Peyer's patch (tissue), 4 donors: Measurements from ENCODE around the gene HOXD11.

ENCODE experiments used
- POLR2A ChIP-seq, 2 donors: fragments of 450-650 bp; IDR thresholded peaks; one replicate each; pipeline ENCODE4 v1.5.1; 2017; ENCODE audit warnings: antibody characterized with exemption in 2 of 2, mild to moderate bottlenecking in 2 of 2, moderate library complexity in 2 of 2
- TF ChIP-seq, protein P1 (sequence below), 6 experiments: fragments of 450-650 bp in 4 of 6; fragments of 200-600 bp in 2 of 6; sonication (generic) in 1 of 6; IDR thresholded peaks; one replicate each; pipeline ENCODE4 v1.5.1; 2017 to 2019; ENCODE audit warnings: antibody characterized with exemption in 6 of 6, mild to moderate bottlenecking in 3 of 6, moderate library complexity in 1 of 6

DNA sequence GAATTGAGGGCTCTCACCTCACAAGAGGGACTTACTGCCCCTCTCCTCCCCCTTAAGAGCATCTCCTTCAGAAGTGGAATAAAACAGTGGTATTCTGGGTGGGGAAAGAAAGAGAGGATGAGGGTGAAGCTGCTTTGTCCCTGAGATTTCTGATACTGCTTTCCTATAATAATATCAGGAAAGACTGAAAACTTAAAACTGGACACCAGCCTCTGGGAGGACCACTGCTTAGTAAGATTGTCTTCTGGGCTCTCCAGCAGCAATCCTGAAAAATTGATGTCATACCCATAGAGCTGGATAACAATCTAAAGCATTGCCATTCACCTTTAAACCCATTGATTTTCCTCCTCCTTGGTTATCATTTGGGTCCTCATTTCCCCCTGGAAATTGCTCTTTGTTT lies 39.6 kb downstream of the HOXD11 start:
- TF ChIP-seq, protein P1, sequence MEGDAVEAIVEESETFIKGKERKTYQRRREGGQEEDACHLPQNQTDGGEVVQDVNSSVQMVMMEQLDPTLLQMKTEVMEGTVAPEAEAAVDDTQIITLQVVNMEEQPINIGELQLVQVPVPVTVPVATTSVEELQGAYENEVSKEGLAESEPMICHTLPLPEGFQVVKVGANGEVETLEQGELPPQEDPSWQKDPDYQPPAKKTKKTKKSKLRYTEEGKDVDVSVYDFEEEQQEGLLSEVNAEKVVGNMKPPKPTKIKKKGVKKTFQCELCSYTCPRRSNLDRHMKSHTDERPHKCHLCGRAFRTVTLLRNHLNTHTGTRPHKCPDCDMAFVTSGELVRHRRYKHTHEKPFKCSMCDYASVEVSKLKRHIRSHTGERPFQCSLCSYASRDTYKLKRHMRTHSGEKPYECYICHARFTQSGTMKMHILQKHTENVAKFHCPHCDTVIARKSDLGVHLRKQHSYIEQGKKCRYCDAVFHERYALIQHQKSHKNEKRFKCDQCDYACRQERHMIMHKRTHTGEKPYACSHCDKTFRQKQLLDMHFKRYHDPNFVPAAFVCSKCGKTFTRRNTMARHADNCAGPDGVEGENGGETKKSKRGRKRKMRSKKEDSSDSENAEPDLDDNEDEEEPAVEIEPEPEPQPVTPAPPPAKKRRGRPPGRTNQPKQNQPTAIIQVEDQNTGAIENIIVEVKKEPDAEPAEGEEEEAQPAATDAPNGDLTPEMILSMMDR (IDR thresholded peaks at IDR 0.05), result no peak
- TF ChIP-seq POLR2A (IDR thresholded peaks at IDR 0.05), result no peak
